HG03442 (cell line): ENCODE results near the gene PRKCE.

Experiments
- ATAC-seq: cut with Tn5 transposase; IDR thresholded peaks from one replicate; pipeline ENCODE4 v1.9.1; 2021; ENCODE audit warnings: mild to moderate bottlenecking, moderate library complexity; ENCODE audit not compliant: unreplicated experiment

Gene PRKCE

GRCh38 chr2:45651415-45652089, at the start of gene PRKCE:
PRKCE (plus strand) TSS chr2:45651675.
- ATAC-seq: peak; percentile 2

GRCh38 chr2:45602624-45603023, 48.9 kb upstream of the PRKCE start:
- ATAC-seq: no peak

- no peak for ATAC-seq
Observed at GRCh38 chr2:45605116-45605515, 46.4 kb upstream of the PRKCE start.

GRCh38 chr2:45606796-45607195, 44.7 kb upstream of the PRKCE start:
- no peak for ATAC-seq

- ATAC-seq: no peak
Observed at GRCh38 chr2:45607701-45608100, 43.8 kb upstream of the PRKCE start.

GRCh38 chr2:45610281-45611019, 41.0 kb upstream of the PRKCE start:
- ATAC-seq: peak; percentile 34

- ATAC-seq: peak; percentile 94
Observed at GRCh38 chr2:45611020-45611859, 40.2 kb upstream of the PRKCE start, which contains the start of gene SRBD1. SRBD1 (minus strand) TSS chr2:45611267; CDS start chr2:45605441, 5,826 bp downstream.

- no peak for ATAC-seq
Observed at GRCh38 chr2:45612285-45612684, 39.2 kb upstream of the PRKCE start.

GRCh38 chr2:45612731-45613130, 38.7 kb upstream of the PRKCE start:
- ATAC-seq: no peak

- no peak for ATAC-seq
Observed at GRCh38 chr2:45614330-45614729, 37.1 kb upstream of the PRKCE start.

- no peak for ATAC-seq
Observed at GRCh38 chr2:45614871-45615415, 36.5 kb upstream of the PRKCE start.

GRCh38 chr2:45616658-45617411, 34.6 kb upstream of the PRKCE start:
- ATAC-seq: no peak

GRCh38 chr2:45617496-45617895, 34.0 kb upstream of the PRKCE start:
- ATAC-seq: no peak

GRCh38 chr2:45622336-45623075, 29.0 kb upstream of the PRKCE start:
- no peak for ATAC-seq

GRCh38 chr2:45623098-45623497, 28.4 kb upstream of the PRKCE start:
- no peak for ATAC-seq

GRCh38 chr2:45625824-45626223, 25.7 kb upstream of the PRKCE start:
- no peak for ATAC-seq

- no peak for ATAC-seq
Observed at GRCh38 chr2:45626387-45627221, 24.9 kb upstream of the PRKCE start.

- no peak for ATAC-seq
Observed at GRCh38 chr2:45627911-45628310, 23.6 kb upstream of the PRKCE start.

- no peak for ATAC-seq
Observed at GRCh38 chr2:45629971-45630370, 21.5 kb upstream of the PRKCE start.
